Esophagus muscularis mucosa (tissue), 4 donors: ENCODE results near the gene COL5A1. TPM values are rescaled to one million over a fixed set of nuclear protein-coding genes. Genes with fewer than 3 reads are reported as not detected.

Experiments used
- DNase-seq: peaks from one replicate; pipeline ENCODE4 v3.0.0-alpha.2; 2017; ENCODE audit errors: extremely low spot score
- H3K27ac ChIP-seq, 4 donors: fragments of 200-600 bp; sonication (generic); replicated peaks in 1 of 4; 1 replicate in 3 of 4; 2 replicates in 1 of 4; pipeline ENCODE4 v1.5.1; 2016 to 2019; ENCODE audit warnings: mild to moderate bottlenecking in 1 of 4
- H3K27me3 ChIP-seq, 4 donors: fragments of 200-600 bp; sonication (generic); one replicate each; pipeline versions ENCODE4 v1.5.1 to v1.6.0; 2016 to 2019
- H3K36me3 ChIP-seq, 4 donors: fragments of 200-600 bp; sonication (generic); one replicate each; pipeline ENCODE4 v1.5.1; 2016 to 2019
- H3K4me1 ChIP-seq, 4 donors: fragments of 200-600 bp; sonication (generic); one replicate each; pipeline ENCODE4 v1.5.1; 2016 to 2019
- H3K4me3 ChIP-seq, 4 donors: fragments of 200-600 bp; sonication (generic); 1 replicate in 2 of 4; 2 replicates in 2 of 4; pipeline ENCODE4 v1.5.1; 2016 to 2019; ENCODE audit warnings: mild to moderate bottlenecking in 4 of 4, moderate library complexity in 1 of 4
- H3K9me3 ChIP-seq, 4 donors: fragments of 200-600 bp; sonication (generic); 1 replicate in 3 of 4; 2 replicates in 1 of 4; pipeline ENCODE4 v1.5.1; 2016 to 2019
- EP300 ChIP-seq: sonication (generic); formaldehyde crosslinking; IDR thresholded peaks from one replicate; pipeline ENCODE4 v1.6.1; 2017; ENCODE audit warnings: antibody characterized with exemption
- POLR2A ChIP-seq: fragments of 450-650 bp; IDR thresholded peaks from one replicate; pipeline ENCODE4 v1.6.1; 2017; ENCODE audit warnings: antibody characterized with exemption, moderate library complexity, mild to moderate bottlenecking, low read depth
- POLR2AphosphoS5 ChIP-seq, 2 donors: sonication (generic); formaldehyde crosslinking; IDR thresholded peaks; one replicate each; pipeline ENCODE4 v1.6.1; 2017; ENCODE audit warnings: antibody characterized with exemption in 2 of 2
- WGBS: methylation state at CpG from one replicate; pipeline ENCODE4 v1.1.5; 2018; 5-methylcytosine and 5-hydroxymethylcytosine counted together
- intact Hi-C: fragments of 100-400 bp; cut with DNase I; formaldehyde crosslinking; loops from one replicate; pipeline ENCODE4 v1.15.1; 2023
- total RNA-seq, 4 donors: library from RNA; depleted of rRNA; stranded (reverse); fragments of >200 nt; gene quantifications; one replicate each; pipeline versions ENCODE4 v1.1.0 to v1.2.1, GENCODE V29; 2016
- TF ChIP-seq, protein P1 (sequence below), 3 experiments: fragments of 200-600 bp in 2 of 3; fragments of 450-650 bp in 1 of 3; sonication (generic) in 2 of 3; IDR thresholded peaks; one replicate each; pipeline ENCODE4 v1.5.1; 2017 to 2019; ENCODE audit warnings: antibody characterized with exemption in 3 of 3, mild to moderate bottlenecking in 2 of 3, moderate library complexity in 1 of 3

The COL5A1 gene
- total RNA-seq, 4 donors from 2014 or later, result 36.0 to 89.5 (median 56.4) TPM

GRCh38 chr9:134629586-134630392 is 11.8 kb upstream of the COL5A1 start:
- Histone ChIP-seq H3K27me3 (no peaks in the 10 kb centered on the region), H3K4me3 (no peak overlapping the region), H3K27ac (no peak overlapping the region), H3K4me1 (no peaks in the 10 kb centered on the region), H3K9me3 (no peaks in the 10 kb centered on the region), H3K36me3 (no peaks in the 10 kb centered on the region)
- intact Hi-C loops, result no loop called here
- no peak for DNase-seq
- TF ChIP-seq, protein P1, sequence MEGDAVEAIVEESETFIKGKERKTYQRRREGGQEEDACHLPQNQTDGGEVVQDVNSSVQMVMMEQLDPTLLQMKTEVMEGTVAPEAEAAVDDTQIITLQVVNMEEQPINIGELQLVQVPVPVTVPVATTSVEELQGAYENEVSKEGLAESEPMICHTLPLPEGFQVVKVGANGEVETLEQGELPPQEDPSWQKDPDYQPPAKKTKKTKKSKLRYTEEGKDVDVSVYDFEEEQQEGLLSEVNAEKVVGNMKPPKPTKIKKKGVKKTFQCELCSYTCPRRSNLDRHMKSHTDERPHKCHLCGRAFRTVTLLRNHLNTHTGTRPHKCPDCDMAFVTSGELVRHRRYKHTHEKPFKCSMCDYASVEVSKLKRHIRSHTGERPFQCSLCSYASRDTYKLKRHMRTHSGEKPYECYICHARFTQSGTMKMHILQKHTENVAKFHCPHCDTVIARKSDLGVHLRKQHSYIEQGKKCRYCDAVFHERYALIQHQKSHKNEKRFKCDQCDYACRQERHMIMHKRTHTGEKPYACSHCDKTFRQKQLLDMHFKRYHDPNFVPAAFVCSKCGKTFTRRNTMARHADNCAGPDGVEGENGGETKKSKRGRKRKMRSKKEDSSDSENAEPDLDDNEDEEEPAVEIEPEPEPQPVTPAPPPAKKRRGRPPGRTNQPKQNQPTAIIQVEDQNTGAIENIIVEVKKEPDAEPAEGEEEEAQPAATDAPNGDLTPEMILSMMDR (IDR thresholded peaks at IDR 0.05), result no peak
- TF ChIP-seq EP300, result no peak
- TF ChIP-seq POLR2AphosphoS5 (IDR thresholded peaks at IDR 0.05), result no peak
- no peak for TF ChIP-seq POLR2A
- 83% methylated on average over 6 of the region's 16 CpGs for WGBS

DNA sequence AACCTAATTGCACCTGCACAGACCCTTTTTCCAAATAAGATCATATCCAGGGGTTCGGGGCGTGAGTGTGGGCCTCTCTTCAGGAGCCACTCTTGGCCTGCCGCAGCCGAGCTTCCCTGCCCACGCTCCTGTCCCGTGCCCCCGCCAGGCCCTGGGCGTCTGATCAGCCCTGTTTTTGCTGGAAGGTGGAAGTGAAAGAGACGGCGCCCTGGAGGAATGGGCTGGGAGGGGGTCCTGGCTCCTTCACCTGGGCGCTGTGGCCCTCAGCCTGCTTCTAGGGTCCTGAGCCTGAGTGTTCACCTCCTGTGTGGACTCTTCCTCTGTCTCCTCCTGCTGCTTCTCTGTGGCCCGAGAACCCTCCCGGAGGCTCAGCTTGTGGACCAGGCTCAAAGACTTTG is 11.2 kb upstream of the COL5A1 start:
- Histone ChIP-seq H3K36me3 (no peaks in the 10 kb centered on the region), H3K27me3 (no peaks in the 10 kb centered on the region), H3K4me3 (no peak overlapping the region), H3K9me3 (no peaks in the 10 kb centered on the region), H3K27ac (no peak overlapping the region), H3K4me1 (no peaks in the 10 kb centered on the region)
- WGBS, result 95% methylated on average over 13 of the region's 13 CpGs
- TF ChIP-seq, protein P1 (IDR thresholded peaks at IDR 0.05), result no peak
- TF ChIP-seq POLR2AphosphoS5 (IDR thresholded peaks at IDR 0.05) (no peak), EP300 (no peak), POLR2A (no peak)
- DNase-seq, result no peak
- intact Hi-C loops, result no loop called here

DNA sequence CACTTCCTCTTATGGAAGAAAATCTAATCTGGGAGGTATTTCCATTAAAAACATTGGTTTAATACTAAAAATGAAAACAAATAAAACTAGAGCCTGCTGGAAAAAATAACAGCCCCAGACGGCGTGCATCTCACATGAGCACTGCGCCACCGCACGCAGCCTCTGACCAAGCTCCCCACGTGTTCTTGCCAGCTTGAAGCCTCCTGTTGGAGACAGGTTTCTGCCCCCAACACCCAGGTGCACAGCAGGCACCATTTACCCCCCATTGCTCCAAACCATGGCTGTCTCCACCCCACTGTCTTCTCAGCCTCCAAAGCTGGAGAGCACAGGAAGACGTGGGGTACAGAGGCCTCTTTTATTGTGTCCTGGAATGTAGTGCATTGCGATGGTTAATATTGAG is 10.7 kb upstream of the COL5A1 start:
- no peak for DNase-seq
- TF ChIP-seq POLR2AphosphoS5 (IDR thresholded peaks at IDR 0.05) (no peak), POLR2A (no peak), EP300 (no peak)
- TF ChIP-seq, protein P1 (IDR thresholded peaks at IDR 0.05), result no peak

DNA sequence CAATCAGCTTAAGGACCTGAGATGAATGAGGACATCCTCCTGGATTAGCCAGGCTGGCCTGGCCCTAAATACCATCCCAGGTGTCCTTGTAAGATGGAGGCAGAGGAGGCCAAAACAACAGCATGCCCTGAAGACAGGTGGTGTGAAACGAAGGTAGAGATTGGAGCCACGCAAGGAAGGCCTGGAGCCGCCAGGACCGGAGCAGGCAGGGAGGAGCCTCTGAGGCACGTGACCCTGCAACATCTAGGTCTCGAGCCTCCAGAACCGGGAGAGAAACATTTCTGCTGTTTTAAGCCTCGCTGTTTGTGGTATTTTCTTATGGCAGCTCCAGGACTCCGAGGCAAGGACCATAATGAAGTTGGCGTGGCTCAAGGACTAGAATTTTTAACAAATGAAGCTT is 9.7 kb upstream of the COL5A1 start:
- no peak overlapping the region for H3K27ac ChIP-seq
- no peak overlapping the region for H3K4me3 ChIP-seq
- H3K9me3 ChIP-seq, result no peaks in the 10 kb centered on the region
- WGBS, result 85% methylated on average over 10 of the region's 10 CpGs
- intact Hi-C loops, result no loop called here
- H3K27me3 ChIP-seq, result no peaks in the 10 kb centered on the region
- no peak for TF ChIP-seq POLR2AphosphoS5 (IDR thresholded peaks at IDR 0.05)
- TF ChIP-seq EP300, result no peak
- TF ChIP-seq, protein P1 (IDR thresholded peaks at IDR 0.05), result no peak
- TF ChIP-seq POLR2A, result no peak
- no peaks in the 10 kb centered on the region for H3K36me3 ChIP-seq
- no peaks in the 10 kb centered on the region for H3K4me1 ChIP-seq
- DNase-seq, result no peak

More for the DNA sequence above, 10.7 kb upstream of the COL5A1 start:
- Histone ChIP-seq H3K4me1 (no peaks in the 10 kb centered on the region), H3K27me3 (no peaks in the 10 kb centered on the region), H3K27ac (no peak overlapping the region), H3K4me3 (no peak overlapping the region), H3K9me3 (no peaks in the 10 kb centered on the region), H3K36me3 (no peaks in the 10 kb centered on the region)
- WGBS, result 96% methylated on average over 8 of the region's 8 CpGs
- intact Hi-C loops, result no loop called here
